Measurements from ENCODE around the gene DPP3. TPM values are rescaled to one million over a fixed set of nuclear protein-coding genes. Genes with fewer than 3 reads are reported as not detected.
A peak's percentile ranks its signal among the peaks of the same experiment; 100 is the strongest.

DPP3 gene
- total RNA-seq, 1 donor from 2014 or later, result 42.7 TPM

DNA sequence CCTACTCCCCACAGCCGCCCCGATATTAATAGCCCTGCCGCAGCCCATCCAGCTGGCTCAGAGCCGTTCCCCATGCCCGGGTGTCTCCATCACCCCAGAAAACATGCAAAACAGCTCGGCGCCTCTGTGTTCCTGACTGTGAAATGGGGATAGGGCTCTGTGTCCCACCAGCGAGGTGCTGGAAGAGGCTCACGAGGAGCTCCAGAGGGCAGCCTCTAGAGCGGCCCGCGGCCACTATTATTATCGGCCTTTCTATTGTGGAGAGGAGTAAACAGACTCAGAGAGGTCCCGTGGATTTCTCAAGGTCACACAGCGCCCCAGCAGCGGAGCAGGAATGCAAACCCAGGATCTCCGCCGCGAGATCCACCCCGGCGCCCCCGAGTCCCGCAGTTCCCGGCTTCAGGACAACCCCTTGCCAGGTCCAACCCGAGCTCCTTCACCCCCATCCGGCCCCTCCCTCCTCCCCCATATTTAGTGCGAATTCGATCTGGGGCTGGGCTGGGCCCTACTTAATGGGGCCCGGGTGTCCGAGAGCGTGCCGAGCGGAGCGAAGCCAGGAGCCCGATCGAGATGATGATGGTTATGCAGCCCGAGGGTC lies 66.2 kb downstream of the DPP3 start, which contains the start of gene ACTN3:
ACTN3 (plus strand) TSS at position 536 of the 598 bp plus-strand sequence; CDS start at position 571, 35 bp downstream.
- Mint-ChIP-seq H3K27me3 (peaks cover 9% of the 10 kb centered on the region), H3K4me1 (ENCODE audit: unreplicated experiment) (peaks cover 36% of the 10 kb centered on the region), H3K9me3 (no peaks in the 10 kb centered on the region), H3K36me3 (peaks cover 3% of the 10 kb centered on the region), H3K4me3 (peak within 1 kb of the TSS; percentile 87), H3K27ac (no peak within 1 kb of the TSS)
- no peak for TF ChIP-seq CTCF (conservative IDR thresholded peaks at IDR 0.05)
- no peak for DNase-seq (ENCODE audit: extremely low spot score, unreplicated experiment)

DNA sequence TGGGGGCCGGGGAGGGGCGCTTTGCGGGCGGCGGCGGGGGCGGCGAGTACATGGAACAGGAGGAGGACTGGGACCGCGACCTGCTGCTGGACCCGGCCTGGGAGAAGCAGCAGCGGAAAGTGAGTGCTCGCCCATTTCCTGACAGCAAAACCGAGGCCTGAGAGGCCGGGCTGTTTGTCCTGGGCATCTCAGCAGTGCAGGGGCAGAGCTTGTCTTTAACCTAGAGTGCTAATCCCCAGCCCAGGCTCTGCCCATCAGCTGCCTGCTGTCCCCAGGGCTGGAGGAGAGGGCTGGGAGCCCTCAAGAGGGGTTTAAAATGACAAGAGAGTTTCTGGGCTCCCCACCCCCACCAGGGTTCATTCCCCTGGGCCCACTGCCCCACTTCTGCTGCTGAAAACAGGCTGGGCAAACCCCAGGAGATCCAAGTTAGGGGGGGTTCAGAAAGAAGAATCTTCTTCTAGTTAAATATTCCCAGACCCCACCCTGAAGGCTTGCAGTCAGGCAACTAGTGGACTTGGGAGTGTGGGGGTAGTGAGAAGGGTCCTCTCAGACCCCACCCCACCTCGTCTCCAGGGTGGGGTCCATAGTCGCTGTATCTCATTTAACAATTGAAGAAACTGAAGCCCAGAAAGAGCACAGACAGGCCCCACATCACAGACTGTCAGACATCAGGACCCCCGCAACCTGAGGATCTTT lies 66.9 kb downstream of the DPP3 start:
- Mint-ChIP-seq H3K4me1 (ENCODE audit: unreplicated experiment) (peaks cover 36% of the 10 kb centered on the region), H3K4me3 (peak overlapping the region; percentile 87), H3K27me3 (peaks cover 9% of the 10 kb centered on the region), H3K27ac (no peak overlapping the region), H3K9me3 (no peaks in the 10 kb centered on the region), H3K36me3 (peaks cover 3% of the 10 kb centered on the region)
- no peak for TF ChIP-seq CTCF (conservative IDR thresholded peaks at IDR 0.05)
- DNase-seq (ENCODE audit: extremely low spot score, unreplicated experiment), result no peak

DNA sequence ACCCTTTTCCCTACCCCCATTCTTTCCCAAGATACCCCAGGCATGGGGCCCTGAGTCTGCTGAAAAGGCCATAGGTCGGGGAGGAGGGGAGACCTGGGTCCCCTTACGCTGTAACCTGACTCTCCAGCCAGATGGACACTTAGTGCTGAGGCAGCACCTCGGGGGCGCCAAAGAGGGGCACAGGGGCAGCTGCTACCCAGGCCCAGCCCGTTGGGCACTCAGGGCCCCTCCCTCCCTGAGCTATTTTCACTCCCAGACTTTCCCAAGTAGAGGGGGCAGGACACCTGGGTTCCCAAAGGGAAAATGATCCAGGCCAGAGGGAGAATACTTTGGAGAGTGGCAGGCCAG lies 67.4 kb downstream of the DPP3 start:
- Mint-ChIP-seq H3K36me3 (peaks cover under 1% of the 10 kb centered on the region), H3K4me3 (no peak overlapping the region), H3K9me3 (no peaks in the 10 kb centered on the region), H3K27me3 (peaks cover 9% of the 10 kb centered on the region), H3K4me1 (ENCODE audit: unreplicated experiment) (peaks cover 36% of the 10 kb centered on the region), H3K27ac (no peak overlapping the region)
- no peak for TF ChIP-seq CTCF (conservative IDR thresholded peaks at IDR 0.05)
- DNase-seq (ENCODE audit: extremely low spot score, unreplicated experiment), result no peak

DNA sequence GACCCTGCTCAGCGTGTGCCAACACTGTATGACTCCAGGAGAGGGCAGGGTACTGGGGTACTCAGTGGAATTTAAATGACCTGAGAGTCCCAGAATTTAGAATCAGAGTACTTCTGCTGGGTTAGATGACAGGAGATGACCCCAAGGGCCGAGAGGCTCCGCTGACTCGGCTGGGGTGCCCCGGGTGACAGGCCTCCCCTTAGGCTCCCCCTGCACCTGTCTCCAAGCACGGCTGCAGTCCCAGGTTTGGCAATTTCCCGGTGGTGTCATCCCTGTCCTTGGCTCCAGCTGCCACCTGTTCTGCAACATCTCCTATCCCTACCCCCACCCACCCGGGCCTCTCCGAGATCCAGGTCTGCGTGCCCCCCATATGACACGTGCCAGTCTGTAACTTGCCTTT lies 67.8 kb downstream of the DPP3 start:
- peak overlapping the region; percentile 17 for H3K27ac Mint-ChIP-seq
- H3K4me1 Mint-ChIP-seq (ENCODE audit: unreplicated experiment), result peaks cover 35% of the 10 kb centered on the region
- H3K4me3 Mint-ChIP-seq, result peak overlapping the region; percentile 55
- no peaks in the 10 kb centered on the region for H3K36me3 Mint-ChIP-seq
- no peak for DNase-seq (ENCODE audit: extremely low spot score, unreplicated experiment)
- H3K9me3 Mint-ChIP-seq, result no peaks in the 10 kb centered on the region
- no peak for TF ChIP-seq CTCF (conservative IDR thresholded peaks at IDR 0.05)
- H3K27me3 Mint-ChIP-seq, result peaks cover 9% of the 10 kb centered on the region

- TF ChIP-seq CTCF (conservative IDR thresholded peaks at IDR 0.05), result no peak
- Mint-ChIP-seq H3K36me3 (no peaks in the 10 kb centered on the region), H3K4me3 (peak overlapping the region; percentile 55), H3K27me3 (peaks cover 9% of the 10 kb centered on the region), H3K9me3 (no peaks in the 10 kb centered on the region), H3K27ac (peak overlapping the region; percentile 17), H3K4me1 (ENCODE audit: unreplicated experiment) (peaks cover 29% of the 10 kb centered on the region)
- DNase-seq (ENCODE audit: extremely low spot score, unreplicated experiment), result no peak
Measured at GRCh38 chr11:66548774-66549630, 68.8 kb downstream of the DPP3 start.

All from type B pancreatic cell (in vitro differentiated cells).